CD4-positive, alpha-beta T cell (primary cell): Measurements from ENCODE around the gene IQSEC1. TPM values are rescaled to one million over a fixed set of nuclear protein-coding genes. Genes with fewer than 3 reads are reported as not detected.
A peak's percentile ranks its signal among the peaks of the same experiment; 100 is the strongest.

Source experiments
- ATAC-seq: fragments of 200-7000 bp; cut with Tn5 transposase; one replicate; pipeline ENCODE4 v1.10.0; 2022; ENCODE audit warnings: mild to moderate bottlenecking; ENCODE audit not compliant: poor library complexity
- CTCF ChIA-PET: fragments of 350-600 bp; sonication (Branson Sonifier 250); formaldehyde crosslinking; loops from one replicate; lab custom pipeline; 2021; ENCODE audit warnings: antibody characterized with exemption, inconsistent platforms; lab: Charles Lee
- POLR2A ChIA-PET: fragments of 350-600 bp; sonication (Branson Sonifier 250); formaldehyde crosslinking; loops from one replicate; lab custom pipeline; 2021; ENCODE audit warnings: antibody characterized with exemption, inconsistent platforms; lab: Charles Lee
- DNase-seq, 14 experiments: peaks; one replicate each; pipeline ENCODE4 v3.0.0-alpha.2; 2013 to 2020; ENCODE audit warnings: mixed read lengths in 2 of 14
- H3K27ac ChIP-seq, 2 donors: one replicate each; pipeline versions ENCODE4 v1.5.1 to v1.7.0; 2013; ENCODE audit warnings: low read length in 2 of 2, low read depth in 1 of 2, mild to moderate bottlenecking in 1 of 2
- H3K27me3 ChIP-seq, 2 experiments: 1 replicate in 1 of 2; 2 replicates in 1 of 2; pipeline versions ENCODE4 v1.6.1 to v1.7.0; 2013; ENCODE audit warnings: low read length in 2 of 2, control low read depth in 1 of 2, mild to moderate bottlenecking in 1 of 2, moderate library complexity in 1 of 2; ENCODE audit not compliant: insufficient read depth in 2 of 2, control insufficient read depth in 1 of 2
- H3K36me3 ChIP-seq: one replicate; pipeline ENCODE4 v1.6.1; 2013; ENCODE audit warnings: low read length, control low read depth; ENCODE audit not compliant: insufficient read depth
- H3K4me1 ChIP-seq: one replicate; pipeline ENCODE4 v1.6.1; 2013; ENCODE audit warnings: low read length, control low read depth; ENCODE audit not compliant: insufficient read depth
- H3K4me3 ChIP-seq: one replicate; pipeline ENCODE4 v1.5.1; 2013; ENCODE audit warnings: mild to moderate bottlenecking, low read length, moderate library complexity
- H3K9me3 ChIP-seq, 2 experiments: 1 replicate in 1 of 2; 2 replicates in 1 of 2; pipeline versions ENCODE4 v1.6.1 to v1.7.0; 2013; ENCODE audit warnings: low read length in 2 of 2, mild to moderate bottlenecking in 2 of 2, control low read depth in 1 of 2, moderate library complexity in 1 of 2; ENCODE audit not compliant: control insufficient read depth in 1 of 2, insufficient read depth in 1 of 2
- H3K27ac Mint-ChIP-seq: one replicate; pipeline ENCODE4 v1.8.0; 2020; ENCODE audit warnings: mixed read lengths
- H3K27me3 Mint-ChIP-seq: one replicate; pipeline ENCODE4 v1.8.0; 2021; ENCODE audit warnings: mixed read lengths
- H3K36me3 Mint-ChIP-seq: one replicate; pipeline ENCODE4 v1.8.0; 2021; ENCODE audit warnings: low read depth, mixed read lengths
- H3K4me1 Mint-ChIP-seq: one replicate; pipeline ENCODE4 v1.8.0; 2021; ENCODE audit warnings: low read depth, mixed read lengths
- H3K4me3 Mint-ChIP-seq: one replicate; pipeline ENCODE4 v1.8.0; 2020; ENCODE audit warnings: mild to moderate bottlenecking, mixed read lengths
- H3K9me3 Mint-ChIP-seq: one replicate; pipeline ENCODE4 v1.8.0; 2020; ENCODE audit warnings: mixed read lengths
- intact Hi-C, 2 experiments: fragments of 100-400 bp; cut with DNase I in 1 of 2; cut with micrococcal nuclease in 1 of 2; formaldehyde crosslinking; loops; one replicate each; pipeline versions ENCODE4 v1.15.1 to v1.9.0; 2023 to 2025; cut with DNase I, micrococcal nuclease
- total RNA-seq, 174 experiments: library from RNA in 2 of 174; stranded (reverse) in 2 of 174; gene quantifications; one replicate each; pipeline ENCODE4 v1.2.3 and lab custom pipeline; 2021 to 2026
- TF ChIP-seq, protein P1 (sequence below): fragments of 200-600 bp; IDR thresholded peaks from one replicate; pipeline ENCODE4 v1.8.0; 2022; ENCODE audit warnings: antibody characterized with exemption, mild to moderate bottlenecking

IQSEC1 gene
- total RNA-seq, 2 experiments from 2014 or later = 102 to 108 TPM

DNA sequence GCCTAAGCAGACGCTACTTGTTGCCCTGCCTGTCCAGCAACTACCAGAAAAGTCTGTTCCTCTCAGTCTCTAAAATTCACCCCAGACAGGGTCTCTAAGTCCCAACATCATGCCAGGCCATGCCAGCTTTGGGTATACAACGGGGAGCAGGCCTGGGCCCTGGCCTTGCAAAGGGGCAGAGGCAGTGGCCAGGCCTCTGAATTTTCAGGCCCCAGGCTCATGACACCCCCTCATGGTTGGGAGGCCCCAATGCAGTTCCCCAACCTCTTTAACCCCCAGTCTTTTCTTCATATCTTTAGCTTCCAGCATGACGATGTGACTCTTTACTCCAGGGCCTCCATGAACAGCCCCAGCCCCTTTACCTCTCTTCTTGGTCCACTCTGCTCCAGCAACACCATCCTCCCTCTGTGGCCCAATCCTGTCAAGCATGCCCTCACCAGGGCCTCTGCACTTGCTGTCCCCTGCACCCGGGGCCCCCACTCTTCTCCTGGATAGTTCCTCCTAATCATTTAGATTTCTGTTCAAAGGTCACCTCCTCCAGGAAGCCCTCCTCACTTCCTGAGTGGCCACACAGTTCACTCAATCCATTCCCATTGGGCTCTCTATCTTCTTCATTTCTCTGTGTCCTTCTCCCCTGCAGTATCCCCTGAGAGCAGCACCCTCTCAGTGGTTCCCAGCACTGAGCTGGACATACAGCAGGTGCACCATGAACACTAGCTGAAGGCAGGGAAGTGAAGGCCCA is 4.8 kb downstream of the IQSEC1 start:
- ATAC-seq (no peak), DNase-seq (no peak)
- Histone ChIP-seq H3K27me3 (peaks cover 3 to 8% of the 10 kb centered on the region in 2 experiments), H3K9me3 (no peaks in the 10 kb centered on the region), H3K27ac (no peak overlapping the region), H3K4me3 (no peak overlapping the region), H3K36me3 (no peaks in the 10 kb centered on the region), H3K4me1 (peaks cover 34% of the 10 kb centered on the region)
- intact Hi-C loops = no loop called here
- Mint-ChIP-seq H3K9me3 (no peaks in the 10 kb centered on the region), H3K4me1 (peaks cover 32% of the 10 kb centered on the region), H3K27me3 (peaks cover 4% of the 10 kb centered on the region), H3K4me3 (no peak overlapping the region), H3K36me3 (no peaks in the 10 kb centered on the region), H3K27ac (no peak overlapping the region)
- ChIA-PET CTCF (no interaction called here), POLR2A (no interaction called here)
- TF ChIP-seq, protein P1, sequence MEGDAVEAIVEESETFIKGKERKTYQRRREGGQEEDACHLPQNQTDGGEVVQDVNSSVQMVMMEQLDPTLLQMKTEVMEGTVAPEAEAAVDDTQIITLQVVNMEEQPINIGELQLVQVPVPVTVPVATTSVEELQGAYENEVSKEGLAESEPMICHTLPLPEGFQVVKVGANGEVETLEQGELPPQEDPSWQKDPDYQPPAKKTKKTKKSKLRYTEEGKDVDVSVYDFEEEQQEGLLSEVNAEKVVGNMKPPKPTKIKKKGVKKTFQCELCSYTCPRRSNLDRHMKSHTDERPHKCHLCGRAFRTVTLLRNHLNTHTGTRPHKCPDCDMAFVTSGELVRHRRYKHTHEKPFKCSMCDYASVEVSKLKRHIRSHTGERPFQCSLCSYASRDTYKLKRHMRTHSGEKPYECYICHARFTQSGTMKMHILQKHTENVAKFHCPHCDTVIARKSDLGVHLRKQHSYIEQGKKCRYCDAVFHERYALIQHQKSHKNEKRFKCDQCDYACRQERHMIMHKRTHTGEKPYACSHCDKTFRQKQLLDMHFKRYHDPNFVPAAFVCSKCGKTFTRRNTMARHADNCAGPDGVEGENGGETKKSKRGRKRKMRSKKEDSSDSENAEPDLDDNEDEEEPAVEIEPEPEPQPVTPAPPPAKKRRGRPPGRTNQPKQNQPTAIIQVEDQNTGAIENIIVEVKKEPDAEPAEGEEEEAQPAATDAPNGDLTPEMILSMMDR = no peak

DNA sequence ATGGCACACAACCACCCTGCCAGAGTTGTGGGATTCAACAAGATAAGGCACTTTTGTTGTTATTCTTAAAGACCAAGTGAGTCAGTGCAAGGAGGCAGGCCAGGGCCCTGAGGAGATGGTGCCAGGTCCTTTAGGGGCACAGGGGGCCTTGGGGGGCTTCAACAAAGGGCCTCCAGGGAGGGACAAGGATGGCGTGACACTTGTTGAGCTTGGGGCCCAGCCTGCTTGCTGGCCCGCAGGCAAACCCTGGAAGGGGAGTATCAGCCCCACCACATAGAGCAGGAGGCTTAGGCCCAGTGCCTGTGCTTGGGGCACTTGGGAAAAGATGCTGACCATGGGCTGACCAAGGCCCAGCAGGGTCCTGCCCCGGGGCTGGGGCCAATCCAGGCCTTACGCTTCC is 5.5 kb downstream of the IQSEC1 start:
- ChIA-PET CTCF (no interaction called here), POLR2A (no interaction called here)
- Mint-ChIP-seq H3K4me1 (peaks cover 29% of the 10 kb centered on the region), H3K27ac (no peak overlapping the region), H3K4me3 (no peak overlapping the region), H3K9me3 (no peaks in the 10 kb centered on the region), H3K36me3 (no peaks in the 10 kb centered on the region), H3K27me3 (peaks cover 1% of the 10 kb centered on the region)
- H3K4me1 ChIP-seq = peaks cover 28% of the 10 kb centered on the region
- intact Hi-C loops = no loop called here
- H3K36me3 ChIP-seq = no peaks in the 10 kb centered on the region
- H3K4me3 ChIP-seq = no peak overlapping the region
- no peaks in the 10 kb centered on the region for H3K9me3 ChIP-seq
- no peak for ATAC-seq
- H3K27ac ChIP-seq = no peak overlapping the region
- DNase-seq = no peak
- H3K27me3 ChIP-seq = peaks cover 3 to 8% of the 10 kb centered on the region in 2 experiments
- TF ChIP-seq, protein P1 = no peak

DNA sequence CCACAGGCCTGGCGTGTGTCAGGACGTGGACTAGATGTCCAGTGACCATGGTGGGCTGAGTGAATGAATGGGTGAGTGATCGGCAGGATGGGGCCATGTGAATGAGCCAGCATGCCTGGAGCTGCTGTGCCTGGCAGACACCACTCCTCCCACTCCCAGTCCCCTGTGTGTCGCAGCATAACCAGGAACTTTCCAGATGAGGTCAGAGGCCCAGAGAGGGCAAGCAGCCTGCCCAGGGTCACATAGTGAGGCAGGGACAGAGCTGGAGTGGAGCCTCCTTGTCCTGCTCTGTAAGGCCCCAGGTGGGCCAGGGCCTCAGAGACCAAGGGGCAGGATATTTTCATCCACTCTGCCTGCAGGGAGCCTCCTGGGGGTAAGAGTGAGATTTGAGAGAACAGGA is 6.4 kb downstream of the IQSEC1 start:
- ATAC-seq (no peak), DNase-seq (no peak)
- Histone ChIP-seq H3K4me1 (peaks cover 24% of the 10 kb centered on the region), H3K36me3 (no peaks in the 10 kb centered on the region), H3K4me3 (no peak overlapping the region), H3K9me3 (no peaks in the 10 kb centered on the region), H3K27me3 (no peaks in the 10 kb centered on the region), H3K27ac (no peak overlapping the region)
- H3K36me3 Mint-ChIP-seq = no peaks in the 10 kb centered on the region
- no peaks in the 10 kb centered on the region for H3K9me3 Mint-ChIP-seq
- CTCF ChIA-PET = interaction anchor here (0.8 kb wide), 1 partner anchor 25 kb away, joined by 3 read pairs; no protein-coding TSS in a partner anchor
- H3K4me3 Mint-ChIP-seq = no peak overlapping the region
- TF ChIP-seq, protein P1 = no peak
- POLR2A ChIA-PET = no interaction called here
- H3K27me3 Mint-ChIP-seq = no peaks in the 10 kb centered on the region
- H3K27ac Mint-ChIP-seq = peak overlapping the region; percentile 64
- H3K4me1 Mint-ChIP-seq = peaks cover 27% of the 10 kb centered on the region
- intact Hi-C loops = no loop called here
